Parathyroid adenoma (tissue), 2 donors: ENCODE measurements around the gene FOXA1.

Source experiments
- H2AFZ ChIP-seq: fragments of 300-600 bp; sonication (generic); one replicate; pipeline ENCODE4 v1.7.0; 2017; ENCODE audit warnings: antibody characterized with exemption, mild to moderate bottlenecking
- H3K27ac ChIP-seq: fragments of 300-600 bp; sonication (generic); one replicate; pipeline ENCODE4 v1.7.0; 2017
- H3K27me3 ChIP-seq: fragments of 300-600 bp; sonication (generic); one replicate; pipeline ENCODE4 v1.7.0; 2017; ENCODE audit warnings: low read length; ENCODE audit not compliant: control insufficient read depth, insufficient read depth
- H3K36me3 ChIP-seq: fragments of 300-600 bp; sonication (generic); one replicate; pipeline ENCODE4 v1.7.0; 2017; ENCODE audit warnings: low read length; ENCODE audit not compliant: control insufficient read depth, insufficient read depth
- H3K4me1 ChIP-seq: fragments of 300-600 bp; sonication (generic); one replicate; pipeline ENCODE4 v1.7.0; 2017; ENCODE audit warnings: control low read depth
- H3K4me2 ChIP-seq: fragments of 300-600 bp; sonication (generic); one replicate; pipeline ENCODE4 v1.7.0; 2017; ENCODE audit warnings: low read length
- H3K4me3 ChIP-seq: fragments of 300-600 bp; sonication (generic); one replicate; pipeline ENCODE4 v1.7.0; 2017; ENCODE audit warnings: low read depth, low read length
- H3K79me2 ChIP-seq: fragments of 300-600 bp; sonication (generic); one replicate; pipeline ENCODE4 v1.7.0; 2017; ENCODE audit warnings: control low read depth
- H3K9ac ChIP-seq: fragments of 300-600 bp; sonication (generic); one replicate; pipeline ENCODE4 v1.7.0; 2017; ENCODE audit warnings: mild to moderate bottlenecking
- H3K9me3 ChIP-seq: fragments of 300-600 bp; sonication (generic); one replicate; pipeline ENCODE4 v1.7.0; 2017; ENCODE audit warnings: low read length; ENCODE audit not compliant: control insufficient read depth
- CTCF ChIP-seq: fragments of 300-600 bp; sonication (generic); IDR thresholded peaks from one replicate; pipeline ENCODE4 v1.7.0; 2017; ENCODE audit warnings: antibody characterized with exemption, mild to moderate bottlenecking
- donor health status: primary hyperparathyroidism.

FOXA1 gene

GRCh38 chr14:37553935-37554550 lies 41.0 kb downstream of the FOXA1 start:
- no peaks in the 10 kb centered on the region for H3K27me3 ChIP-seq
- H3K4me2 ChIP-seq: no peak overlapping the region
- H2AFZ ChIP-seq: no peak overlapping the region
- H3K4me3 ChIP-seq: no peak overlapping the region
- no peak overlapping the region for H3K27ac ChIP-seq
- H3K79me2 ChIP-seq: no peaks in the 10 kb centered on the region
- H3K4me1 ChIP-seq: no peaks in the 10 kb centered on the region
- no peak overlapping the region for H3K9ac ChIP-seq
- no peaks in the 10 kb centered on the region for H3K9me3 ChIP-seq
- no peaks in the 10 kb centered on the region for H3K36me3 ChIP-seq
- TF ChIP-seq CTCF: no peak

- Histone ChIP-seq H3K36me3 (no peaks in the 10 kb centered on the region), H3K79me2 (no peaks in the 10 kb centered on the region), H3K9me3 (no peaks in the 10 kb centered on the region), H3K9ac (no peak overlapping the region), H3K27me3 (no peaks in the 10 kb centered on the region), H3K4me3 (no peak overlapping the region), H2AFZ (no peak overlapping the region), H3K4me1 (no peaks in the 10 kb centered on the region), H3K27ac (no peak overlapping the region), H3K4me2 (no peak overlapping the region)
- TF ChIP-seq CTCF: no peak
Measured at GRCh38 chr14:37551119-37551518, 43.9 kb downstream of the FOXA1 start.

- Histone ChIP-seq H3K4me2 (no peak overlapping the region), H3K9me3 (no peaks in the 10 kb centered on the region), H3K27me3 (no peaks in the 10 kb centered on the region), H3K4me3 (no peak overlapping the region), H3K36me3 (no peaks in the 10 kb centered on the region), H3K9ac (no peak overlapping the region), H2AFZ (no peak overlapping the region), H3K27ac (no peak overlapping the region), H3K79me2 (no peaks in the 10 kb centered on the region), H3K4me1 (no peaks in the 10 kb centered on the region)
- no peak for TF ChIP-seq CTCF
Measured at GRCh38 chr14:37550511-37550910, 44.5 kb downstream of the FOXA1 start.

- Histone ChIP-seq H3K4me3 (no peak overlapping the region), H3K27me3 (no peaks in the 10 kb centered on the region), H3K36me3 (no peaks in the 10 kb centered on the region), H3K4me2 (no peak overlapping the region), H3K4me1 (no peaks in the 10 kb centered on the region), H3K27ac (no peak overlapping the region), H3K9ac (no peak overlapping the region), H3K9me3 (no peaks in the 10 kb centered on the region), H2AFZ (no peak overlapping the region), H3K79me2 (no peaks in the 10 kb centered on the region)
- no peak for TF ChIP-seq CTCF
Measured at GRCh38 chr14:37546621-37547447, 48.2 kb downstream of the FOXA1 start.
